Measurements from ENCODE around the gene ANKRD65.
"Not testable (repeated sequence)": the region's sequence is repeated elsewhere in the genome, so short reads cannot be mapped to it uniquely, and the experiment has no call there.

DNA sequence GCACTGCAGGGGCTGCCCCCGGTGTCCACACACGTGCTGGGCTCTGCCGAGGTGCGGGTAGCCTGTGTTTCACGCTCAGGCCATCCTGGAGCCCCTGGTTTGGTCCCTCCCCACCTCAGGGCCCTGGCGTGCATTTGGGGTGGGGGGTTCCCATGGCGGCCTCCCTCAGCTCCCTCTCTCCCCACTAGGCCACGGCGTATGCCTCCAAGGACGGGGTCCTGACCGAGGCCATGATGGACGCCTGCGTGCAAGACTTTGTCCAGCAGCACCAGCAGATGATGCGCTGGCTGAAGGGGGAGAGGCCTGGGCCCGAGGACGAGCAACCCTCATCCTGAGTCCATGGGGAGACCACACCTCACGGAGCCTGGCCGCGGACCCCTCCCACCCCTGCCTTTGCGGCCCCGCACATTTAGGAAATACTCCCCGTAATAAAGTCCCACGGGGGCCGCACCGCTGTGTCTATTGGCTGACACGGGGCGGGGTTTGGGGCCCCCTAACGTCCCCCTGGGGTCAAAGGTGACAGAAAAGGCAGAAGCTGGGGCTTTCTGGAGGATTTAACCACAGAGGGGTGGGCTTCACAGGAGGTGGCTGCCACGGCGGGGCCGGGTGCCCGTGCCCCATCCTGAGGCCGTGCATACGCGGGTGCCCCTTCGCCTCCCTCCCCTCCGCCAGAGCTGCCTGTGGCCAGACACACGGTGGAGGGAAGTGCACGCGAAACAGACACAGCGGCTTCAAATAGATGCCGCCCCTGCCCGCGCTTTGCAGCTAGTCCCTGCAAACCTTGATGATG lies 47.3 kb upstream of the ANKRD65 start:
- TF ChIP-seq POLR2A (IDR thresholded peaks at IDR 0.05), result not testable (repeated sequence)
- TF ChIP-seq, protein P1, sequence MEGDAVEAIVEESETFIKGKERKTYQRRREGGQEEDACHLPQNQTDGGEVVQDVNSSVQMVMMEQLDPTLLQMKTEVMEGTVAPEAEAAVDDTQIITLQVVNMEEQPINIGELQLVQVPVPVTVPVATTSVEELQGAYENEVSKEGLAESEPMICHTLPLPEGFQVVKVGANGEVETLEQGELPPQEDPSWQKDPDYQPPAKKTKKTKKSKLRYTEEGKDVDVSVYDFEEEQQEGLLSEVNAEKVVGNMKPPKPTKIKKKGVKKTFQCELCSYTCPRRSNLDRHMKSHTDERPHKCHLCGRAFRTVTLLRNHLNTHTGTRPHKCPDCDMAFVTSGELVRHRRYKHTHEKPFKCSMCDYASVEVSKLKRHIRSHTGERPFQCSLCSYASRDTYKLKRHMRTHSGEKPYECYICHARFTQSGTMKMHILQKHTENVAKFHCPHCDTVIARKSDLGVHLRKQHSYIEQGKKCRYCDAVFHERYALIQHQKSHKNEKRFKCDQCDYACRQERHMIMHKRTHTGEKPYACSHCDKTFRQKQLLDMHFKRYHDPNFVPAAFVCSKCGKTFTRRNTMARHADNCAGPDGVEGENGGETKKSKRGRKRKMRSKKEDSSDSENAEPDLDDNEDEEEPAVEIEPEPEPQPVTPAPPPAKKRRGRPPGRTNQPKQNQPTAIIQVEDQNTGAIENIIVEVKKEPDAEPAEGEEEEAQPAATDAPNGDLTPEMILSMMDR (IDR thresholded peaks at IDR 0.05), result not testable (repeated sequence)
